ENCODE results near the gene G3BP2. TPM values are rescaled to one million over a fixed set of nuclear protein-coding genes. Genes with fewer than 3 reads are reported as not detected.
"Not testable (repeated sequence)": the region's sequence is repeated elsewhere in the genome, so short reads cannot be mapped to it uniquely, and the experiment has no call there.

The G3BP2 gene
- polyA plus RNA-seq (ENCODE audit: insufficient read length), result 103 TPM

GRCh38 chr4:75673027-75673958, at the start of gene G3BP2:
TSS of gene G3BP2 (minus strand) at chr4:75673411. CDS start at chr4:75662025, 11,386 bp downstream.
- DNase-seq, result peak; percentile 99

GRCh38 chr4:75722417-75722816, 49.2 kb upstream of the G3BP2 start:
- DNase-seq, result no peak

GRCh38 chr4:75718529-75718928, 45.3 kb upstream of the G3BP2 start:
- no peak for DNase-seq

GRCh38 chr4:75717408-75717807, 44.2 kb upstream of the G3BP2 start:
- no peak for DNase-seq

GRCh38 chr4:75716054-75716453, 42.8 kb upstream of the G3BP2 start:
- DNase-seq, result not testable (repeated sequence)

GRCh38 chr4:75715105-75715799, 42.0 kb upstream of the G3BP2 start:
- no peak for DNase-seq

GRCh38 chr4:75714704-75715103, 41.5 kb upstream of the G3BP2 start:
- no peak for DNase-seq

GRCh38 chr4:75714011-75714410, 40.8 kb upstream of the G3BP2 start:
- no peak for DNase-seq

GRCh38 chr4:75710246-75710645, 37.0 kb upstream of the G3BP2 start:
- DNase-seq, result no peak

- DNase-seq, result no peak
These were observed 35.0 kb upstream of the G3BP2 start for GRCh38 chr4:75708218-75708691.

- DNase-seq, result no peak
These were observed 32.2 kb upstream of the G3BP2 start for GRCh38 chr4:75705198-75705977.

- no peak for DNase-seq
These were observed 29.8 kb upstream of the G3BP2 start for GRCh38 chr4:75702919-75703411.

- DNase-seq, result no peak
These were observed 26.1 kb upstream of the G3BP2 start for GRCh38 chr4:75699299-75699698.

GRCh38 chr4:75698963-75699228, 25.7 kb upstream of the G3BP2 start:
- no peak for DNase-seq

- no peak for DNase-seq
These were observed 25.2 kb upstream of the G3BP2 start for GRCh38 chr4:75698162-75698962.

GRCh38 chr4:75696581-75696980, 23.4 kb upstream of the G3BP2 start:
- no peak for DNase-seq

- DNase-seq, result no peak
These were observed 22.9 kb upstream of the G3BP2 start for GRCh38 chr4:75696071-75696470.

- not testable (repeated sequence) for DNase-seq
These were observed 18.9 kb upstream of the G3BP2 start for GRCh38 chr4:75692066-75692465.

- not testable (repeated sequence) for DNase-seq
These were observed 13.9 kb upstream of the G3BP2 start for GRCh38 chr4:75687125-75687524.

- DNase-seq, result no peak
These were observed 13.1 kb upstream of the G3BP2 start for GRCh38 chr4:75686346-75686745.

- DNase-seq, result no peak
These were observed 12.5 kb upstream of the G3BP2 start for GRCh38 chr4:75685546-75686189.
